GM18507 (cell line): ENCODE results near the gene LAMC2.
"Not testable (repeated sequence)": the region's sequence is repeated elsewhere in the genome, so short reads cannot be mapped to it uniquely, and the experiment has no call there.

Experiments used
- DNase-seq: peaks from one replicate; pipeline ENCODE4 v3.0.0; 2011; ENCODE audit warnings: low read depth; ENCODE audit not compliant: insufficient read length; ENCODE audit errors: extremely low spot score
- FAIRE-seq: peaks from 2 replicates; lab custom pipeline; 2011; peaks lifted over from hg19 to GRCh38; lab: Jason Lieb, UNC

LAMC2 gene

GRCh38 chr1:183231545-183231944, 45.5 kb downstream of the LAMC2 start:
- no peak for FAIRE-seq
- DNase-seq: no peak

GRCh38 chr1:183233113-183233512, 47.0 kb downstream of the LAMC2 start:
- DNase-seq (no peak), FAIRE-seq (no peak)

GRCh38 chr1:183234660-183235476, 48.8 kb downstream of the LAMC2 start:
- no peak for DNase-seq

GRCh38 chr1:183235503-183235902, 49.4 kb downstream of the LAMC2 start:
- FAIRE-seq (no peak), DNase-seq (no peak)

More at GRCh38 chr1:183234660-183235476, 48.8 kb downstream of the LAMC2 start:
- FAIRE-seq: no peak

GRCh38 chr1:183236158-183236725, 50.2 kb downstream of the LAMC2 start:
- FAIRE-seq (no peak), DNase-seq (no peak)

- FAIRE-seq (no peak), DNase-seq (no peak)
Observed at GRCh38 chr1:183237046-183237445, 51.0 kb downstream of the LAMC2 start.

- FAIRE-seq (no peak), DNase-seq (no peak)
Observed at GRCh38 chr1:183238071-183238470, 52.0 kb downstream of the LAMC2 start.

- no peak for FAIRE-seq
- no peak for DNase-seq
Observed at GRCh38 chr1:183239220-183239742, 53.2 kb downstream of the LAMC2 start.

- FAIRE-seq: no peak
- no peak for DNase-seq
Observed at GRCh38 chr1:183239793-183240525, 53.9 kb downstream of the LAMC2 start.

GRCh38 chr1:183240526-183240825, 54.4 kb downstream of the LAMC2 start:
- no peak for FAIRE-seq
- DNase-seq: no peak

GRCh38 chr1:183240853-183241252, 54.8 kb downstream of the LAMC2 start:
- FAIRE-seq, DNase-seq: not testable (repeated sequence)

- DNase-seq (no peak), FAIRE-seq (no peak)
Observed at GRCh38 chr1:183241471-183241870, 55.4 kb downstream of the LAMC2 start.

GRCh38 chr1:183242556-183242955, 56.5 kb downstream of the LAMC2 start:
- no peak for FAIRE-seq
- DNase-seq: no peak

GRCh38 chr1:183243161-183244050, 57.3 kb downstream of the LAMC2 start:
- FAIRE-seq: no peak
- DNase-seq: no peak

- FAIRE-seq (no peak), DNase-seq (no peak)
Observed at GRCh38 chr1:183244466-183244865, 58.4 kb downstream of the LAMC2 start.

- FAIRE-seq (no peak), DNase-seq (no peak)
Observed at GRCh38 chr1:183245357-183245756, 59.3 kb downstream of the LAMC2 start.

- no peak for DNase-seq
- no peak for FAIRE-seq
Observed at GRCh38 chr1:183246436-183246835, 60.4 kb downstream of the LAMC2 start.

- no peak for FAIRE-seq
- no peak for DNase-seq
Observed at GRCh38 chr1:183247066-183247465, 61.0 kb downstream of the LAMC2 start.

- no peak for DNase-seq
- FAIRE-seq: no peak
Observed at GRCh38 chr1:183247484-183247883, 61.4 kb downstream of the LAMC2 start.

GRCh38 chr1:183247931-183248330, 61.9 kb downstream of the LAMC2 start:
- FAIRE-seq: no peak

More at GRCh38 chr1:183247931-183248330, 61.9 kb downstream of the LAMC2 start:
- DNase-seq: no peak
